Stimulated activated CD4-positive, alpha-beta T cell treated with anti-CD3 and anti-CD28 coated beads, Interleukin-15, amount 100 ng/mL, for 1 hour (primary cell): ENCODE results near the gene B4GALT6.
"Not testable (repeated sequence)": the region's sequence is repeated elsewhere in the genome, so short reads cannot be mapped to it uniquely, and the experiment has no call there.

Experiments used
- DNase-seq, 2 donors: peaks; one replicate each; pipeline ENCODE4 v3.0.0-alpha.2; 2020; ENCODE audit warnings: low read depth in 1 of 2, low spot score in 1 of 2

Gene B4GALT6

GRCh38 chr18:31684279-31685096 is at the start of gene B4GALT6:
Gene B4GALT6 (minus strand): TSS chr18:31684581. CDS start chr18:31684426, 155 bp downstream.
- peak in 1 of 2 donors; percentile 7 for DNase-seq

- no peak for DNase-seq
These were observed 47.2 kb upstream of the B4GALT6 start for GRCh38 chr18:31731628-31732027.

GRCh38 chr18:31729196-31729595 is 44.8 kb upstream of the B4GALT6 start:
- DNase-seq: not testable (repeated sequence)

GRCh38 chr18:31723990-31724711 is 39.8 kb upstream of the B4GALT6 start:
- DNase-seq: no peak

- DNase-seq: no peak
These were observed 39.2 kb upstream of the B4GALT6 start for GRCh38 chr18:31723639-31723989.

GRCh38 chr18:31722369-31722957 is 38.1 kb upstream of the B4GALT6 start:
- peak; percentile 20 to 54 for DNase-seq

- DNase-seq: no peak
These were observed 37.2 kb upstream of the B4GALT6 start for GRCh38 chr18:31721601-31722000.

- DNase-seq: no peak
These were observed 36.5 kb upstream of the B4GALT6 start for GRCh38 chr18:31720867-31721266.

GRCh38 chr18:31719363-31720006 is 35.1 kb upstream of the B4GALT6 start:
- DNase-seq: no peak

- DNase-seq: no peak
These were observed 34.0 kb upstream of the B4GALT6 start for GRCh38 chr18:31718386-31718785.

- DNase-seq: no peak
These were observed 32.0 kb upstream of the B4GALT6 start for GRCh38 chr18:31716362-31716761.

GRCh38 chr18:31711365-31712172 is 27.2 kb upstream of the B4GALT6 start:
- DNase-seq: no peak

GRCh38 chr18:31710826-31711225 is 26.4 kb upstream of the B4GALT6 start:
- DNase-seq: no peak

- DNase-seq: no peak
These were observed 23.4 kb upstream of the B4GALT6 start for GRCh38 chr18:31707815-31708214.

GRCh38 chr18:31702449-31702848 is 18.1 kb upstream of the B4GALT6 start:
- DNase-seq: no peak

- no peak for DNase-seq
These were observed 17.4 kb upstream of the B4GALT6 start for GRCh38 chr18:31701744-31702143.

GRCh38 chr18:31700990-31701389 is 16.6 kb upstream of the B4GALT6 start:
- DNase-seq: no peak

GRCh38 chr18:31697351-31698298 is 13.2 kb upstream of the B4GALT6 start:
- DNase-seq: no peak

GRCh38 chr18:31695989-31696388 is 11.6 kb upstream of the B4GALT6 start:
- DNase-seq: no peak

- no peak for DNase-seq
These were observed 9.9 kb upstream of the B4GALT6 start for GRCh38 chr18:31694297-31694696.
